AG08396 (cell line): Measurements from ENCODE around the gene KRT72.
A peak's percentile ranks its signal among the peaks of the same experiment; 100 is the strongest.

Experiments
- DNase-seq: peaks from one replicate; pipeline ENCODE4 v3.0.0; 2012; ENCODE audit warnings: low spot score, mixed read lengths

Gene KRT72

GRCh38 chr12:52578469-52578868 is 22.8 kb downstream of the KRT72 start:
- DNase-seq, result no peak

GRCh38 chr12:52577316-52577715 is 23.9 kb downstream of the KRT72 start:
- DNase-seq, result no peak

- no peak for DNase-seq
These were observed 25.3 kb downstream of the KRT72 start for GRCh38 chr12:52575948-52576347.

- DNase-seq, result no peak
These were observed 26.0 kb downstream of the KRT72 start for GRCh38 chr12:52575256-52575655.

- DNase-seq, result no peak
These were observed 27.5 kb downstream of the KRT72 start, which contains the start of gene KRT74 for GRCh38 chr12:52573743-52574142. Gene KRT74 (minus strand): TSS chr12:52573843. CDS start chr12:52573777, 66 bp downstream.

- DNase-seq, result no peak
These were observed 28.0 kb downstream of the KRT72 start for GRCh38 chr12:52573306-52573705.

GRCh38 chr12:52570511-52570910 is 30.8 kb downstream of the KRT72 start:
- DNase-seq, result no peak

- DNase-seq, result no peak
These were observed 33.2 kb downstream of the KRT72 start for GRCh38 chr12:52568111-52568510.

- no peak for DNase-seq
These were observed 34.4 kb downstream of the KRT72 start for GRCh38 chr12:52566847-52567291.

- no peak for DNase-seq
These were observed 36.7 kb downstream of the KRT72 start for GRCh38 chr12:52564582-52564981.

GRCh38 chr12:52561880-52562449 is 39.3 kb downstream of the KRT72 start:
- DNase-seq, result peak; percentile 27

- no peak for DNase-seq
These were observed 41.3 kb downstream of the KRT72 start for GRCh38 chr12:52559979-52560378.

GRCh38 chr12:52558781-52559445 is 42.4 kb downstream of the KRT72 start:
- no peak for DNase-seq

GRCh38 chr12:52557476-52557875 is 43.8 kb downstream of the KRT72 start:
- DNase-seq, result no peak

- DNase-seq, result no peak
These were observed 45.7 kb downstream of the KRT72 start for GRCh38 chr12:52555577-52555976.

- no peak for DNase-seq
These were observed 48.5 kb downstream of the KRT72 start, which contains the start of gene KRT71 for GRCh38 chr12:52552681-52553195. Gene KRT71 (minus strand): TSS chr12:52553145. CDS start chr12:52553077, 68 bp downstream.

GRCh38 chr12:52552055-52552454 is 49.2 kb downstream of the KRT72 start:
- DNase-seq, result no peak

- no peak for DNase-seq
These were observed 49.9 kb downstream of the KRT72 start for GRCh38 chr12:52551216-52551865.

- DNase-seq, result no peak
These were observed 55.1 kb downstream of the KRT72 start for GRCh38 chr12:52546126-52546525.

GRCh38 chr12:52543985-52544883 is 57.0 kb downstream of the KRT72 start:
- DNase-seq, result peak; percentile 21

- DNase-seq, result no peak
These were observed 58.4 kb downstream of the KRT72 start for GRCh38 chr12:52542785-52543318.

GRCh38 chr12:52542157-52542556 is 59.1 kb downstream of the KRT72 start:
- DNase-seq, result no peak
